Adipose tissue (tissue), 3 donors: Measurements from ENCODE around the gene TCP11L1. TPM values are rescaled to one million over a fixed set of nuclear protein-coding genes. Genes with fewer than 3 reads are reported as not detected.
"Not testable (repeated sequence)": the region's sequence is repeated elsewhere in the genome, so short reads cannot be mapped to it uniquely, and the experiment has no call there.

Source experiments
- H3K27ac ChIP-seq: one replicate; pipeline ENCODE4 v1.5.1; 2013; ENCODE audit warnings: low read depth, low read length
- WGBS, 3 donors: extraction: QIAGEN DNeasy Blood & Tissue Kit; methylation state at CpG; one replicate each; pipeline ENCODE4 v1.1.7; 2013; 5-methylcytosine and 5-hydroxymethylcytosine counted together
- polyA plus RNA-seq, 3 donors: library from polyadenylated mRNA; stranded (reverse); fragments of 200-250 nt; gene quantifications; one replicate each; pipeline ENCODE4 v1.2.3, GENCODE V29; 2013
- donor health status: healthy with polysubstance abuse.
- donor health status: Bipolar disorder and iron deficiency.
- donor health status: healthy.

TCP11L1 gene
- polyA plus RNA-seq, 3 donors, result 4.3 to 8.1 (median 5.3) TPM

- H3K27ac ChIP-seq, result no peak overlapping the region
- 77 to 86% (median 84%) methylated on average over 2 of the region's 2 CpGs for WGBS, 3 donors
These were observed 12.1 kb upstream of the TCP11L1 start for GRCh38 chr11:33027233-33027632.

- no peak overlapping the region for H3K27ac ChIP-seq
These were observed 11.4 kb upstream of the TCP11L1 start for GRCh38 chr11:33027846-33028536.

GRCh38 chr11:33028537-33028914, 10.8 kb upstream of the TCP11L1 start:
- WGBS, 3 donors, result 79 to 88% (median 88%) methylated on average over 2 of the region's 2 CpGs
- H3K27ac ChIP-seq, result no peak overlapping the region

More at GRCh38 chr11:33027846-33028536, 11.4 kb upstream of the TCP11L1 start:
- WGBS, 3 donors, result 50 to 75% (median 72%) methylated on average over 4 of the region's 4 CpGs

DNA sequence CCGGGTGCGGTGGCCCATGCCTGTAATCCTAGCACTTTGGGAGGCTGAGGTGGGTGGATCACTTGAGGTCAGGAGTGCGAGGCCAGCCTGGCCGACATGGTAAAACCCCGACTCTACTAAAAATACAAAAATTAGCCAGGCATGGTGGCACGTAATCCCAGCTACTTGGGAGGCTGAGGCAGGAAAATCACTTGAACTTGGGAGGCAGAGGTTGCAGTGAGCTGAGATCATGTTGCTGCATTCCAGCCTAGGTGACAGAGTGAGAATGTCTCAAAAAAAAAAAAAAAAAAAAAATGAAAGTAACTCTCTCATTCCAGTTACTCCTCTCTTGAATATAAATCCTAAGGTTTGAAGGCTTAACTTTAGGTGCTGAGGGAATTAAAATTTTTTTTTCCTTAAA, 10.2 kb upstream of the TCP11L1 start:
- WGBS, 3 donors, result 92 to 96% (median 95%) methylated on average over 5 to 6 of the region's 6 CpGs

GRCh38 chr11:33033493-33033892, 5.9 kb upstream of the TCP11L1 start:
- 62 to 65% (median 62%) methylated on average over 4 of the region's 4 CpGs for WGBS, 3 donors
- H3K27ac ChIP-seq, result no peak overlapping the region

More for the DNA sequence above, 10.2 kb upstream of the TCP11L1 start:
- not testable (repeated sequence) for H3K27ac ChIP-seq

DNA sequence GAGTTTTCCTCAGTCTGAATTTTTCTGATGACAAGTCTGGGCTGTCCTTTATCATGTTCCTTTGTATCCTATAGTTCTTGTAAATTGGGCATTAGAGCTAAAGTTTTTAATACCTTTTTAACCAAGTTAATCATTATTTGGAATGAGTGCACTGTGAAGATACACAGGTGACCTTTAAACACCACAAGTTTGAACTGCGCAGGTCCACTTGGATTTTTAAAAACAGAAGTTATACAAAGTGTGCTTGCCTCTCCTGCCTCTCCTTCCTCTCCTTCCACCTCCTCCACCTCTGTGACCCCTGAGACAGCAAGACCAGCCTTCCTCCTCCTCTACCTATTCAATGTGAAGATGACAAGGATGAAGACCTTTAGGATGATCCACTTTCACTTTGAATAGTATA, 4.4 kb upstream of the TCP11L1 start:
- H3K27ac ChIP-seq, result no peak overlapping the region
- 54 to 91% (median 88%) methylated on average over 1 of the region's 1 CpG for WGBS, 3 donors

DNA sequence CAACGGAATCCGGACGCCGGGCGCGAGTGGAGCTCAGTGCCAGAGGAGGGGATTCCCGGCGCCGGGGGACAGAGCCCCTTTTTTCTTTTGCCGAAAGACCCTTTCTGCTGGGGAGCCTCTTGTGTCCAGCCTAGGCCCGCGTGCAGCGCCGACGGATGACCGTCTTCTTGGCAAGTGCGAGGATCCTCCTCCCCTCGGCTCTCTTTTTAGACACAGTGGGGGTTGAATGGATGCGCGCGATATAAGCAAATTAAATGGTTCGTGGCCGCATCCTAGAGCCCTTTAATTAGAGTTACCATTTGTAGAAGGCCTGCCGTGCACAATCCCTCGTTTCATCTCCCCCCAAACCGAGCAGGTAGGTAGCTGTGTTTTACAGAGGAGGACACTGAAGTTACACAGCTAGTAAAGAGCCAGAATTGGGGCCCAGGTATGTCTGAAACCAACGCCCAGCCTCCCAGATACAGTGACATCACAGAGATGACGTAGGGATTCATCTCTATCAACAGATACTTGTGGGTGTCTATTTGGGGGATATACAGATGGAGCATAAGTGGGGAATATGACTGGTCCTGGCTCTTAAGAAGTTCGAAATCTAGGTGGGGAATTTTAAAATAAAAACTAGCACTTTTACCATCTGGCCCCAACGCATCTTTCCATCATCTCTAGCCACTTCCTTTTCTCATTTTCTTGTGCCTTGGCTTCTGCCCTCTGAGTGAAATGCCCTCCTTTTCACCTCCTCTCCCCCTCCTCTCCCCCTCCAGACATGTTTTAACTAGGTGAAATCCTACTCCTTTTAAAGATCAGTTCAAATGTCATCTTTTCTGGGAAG, 875 bp downstream of the TCP11L1 start:
- no peak overlapping the region for H3K27ac ChIP-seq
- WGBS, 3 donors, result 3 to 6% (median 4%) methylated on average over 30 of the region's 30 CpGs

- 60 to 65% (median 64%) methylated on average over 5 of the region's 5 CpGs for WGBS, 3 donors
These were observed 1.6 kb downstream of the TCP11L1 start for GRCh38 chr11:33040862-33041453.

DNA sequence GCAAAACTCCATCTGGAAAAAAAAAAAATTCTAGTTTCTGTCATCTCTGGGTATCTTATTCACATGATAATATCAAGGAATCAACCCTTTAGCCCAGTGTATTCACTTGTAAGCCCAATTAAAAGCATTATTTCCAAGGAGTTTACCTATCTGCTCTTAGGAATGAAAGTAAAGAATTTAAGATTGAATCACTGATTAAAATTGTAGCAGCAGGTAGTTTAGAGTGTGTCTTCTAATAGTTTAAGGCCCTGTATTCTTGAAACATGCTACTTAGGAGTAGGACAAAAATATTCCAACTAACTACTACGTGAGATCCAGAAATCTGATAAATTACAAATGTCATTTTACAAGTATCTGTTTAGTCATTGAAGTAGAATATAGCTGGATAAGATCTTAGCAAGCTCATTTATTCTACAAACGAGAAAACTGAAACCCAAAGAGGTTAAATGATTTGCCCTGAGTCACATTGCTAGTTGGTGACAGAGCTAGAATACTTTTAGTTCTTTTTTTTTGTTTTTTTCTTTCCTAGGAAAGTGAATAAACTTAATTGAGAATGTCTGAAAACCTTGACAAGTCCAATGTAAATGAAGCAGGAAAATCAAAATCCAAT, 4.0 kb downstream of the TCP11L1 start:
- H3K27ac ChIP-seq, result no peak overlapping the region
- WGBS, 3 donors, result 81 to 87% (median 81%) methylated on average over 2 of the region's 2 CpGs

More at GRCh38 chr11:33040862-33041453, 1.6 kb downstream of the TCP11L1 start:
- H3K27ac ChIP-seq, result no peak overlapping the region

GRCh38 chr11:33044285-33044756, 4.9 kb downstream of the TCP11L1 start:
- no peak overlapping the region for H3K27ac ChIP-seq
- WGBS, 3 donors, result 78 to 99% (median 94%) methylated on average over 4 of the region's 4 CpGs

DNA sequence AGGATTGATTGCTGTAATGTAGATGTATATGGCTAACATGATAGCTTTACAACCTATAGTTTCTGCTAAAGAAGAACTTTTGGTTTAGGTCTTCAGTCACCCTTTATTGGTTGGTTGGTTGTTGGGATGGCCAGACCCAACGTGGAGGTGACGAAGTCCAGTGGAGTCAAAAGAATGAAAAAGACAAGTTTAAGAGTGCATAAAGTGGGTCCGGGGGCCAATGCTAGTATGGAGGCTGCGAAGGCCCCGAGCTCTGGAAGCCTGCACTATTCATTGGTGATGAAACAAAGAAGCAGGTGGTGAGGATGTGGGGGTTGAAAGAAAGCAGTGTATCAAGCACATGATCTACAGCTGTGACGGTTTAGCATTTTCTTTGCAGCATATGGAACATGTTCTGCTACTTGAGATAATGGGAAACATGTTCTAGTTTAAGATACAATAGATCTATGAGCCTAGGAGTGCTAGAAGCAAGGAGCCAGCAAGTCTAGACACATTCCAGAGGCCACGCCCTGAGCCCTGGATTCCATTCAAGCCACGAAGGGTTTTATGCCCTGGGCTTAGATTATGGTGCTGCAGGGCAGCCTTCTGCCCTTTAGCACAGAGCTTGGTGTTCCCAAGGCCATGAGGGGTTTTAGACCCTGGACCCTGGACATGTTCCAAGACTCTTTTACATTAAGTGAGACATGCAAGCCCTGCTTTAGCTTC, 6.3 kb downstream of the TCP11L1 start:
- H3K27ac ChIP-seq, result no peak overlapping the region
- WGBS, 3 donors, result 87 to 89% (median 88%) methylated on average over 8 of the region's 8 CpGs

DNA sequence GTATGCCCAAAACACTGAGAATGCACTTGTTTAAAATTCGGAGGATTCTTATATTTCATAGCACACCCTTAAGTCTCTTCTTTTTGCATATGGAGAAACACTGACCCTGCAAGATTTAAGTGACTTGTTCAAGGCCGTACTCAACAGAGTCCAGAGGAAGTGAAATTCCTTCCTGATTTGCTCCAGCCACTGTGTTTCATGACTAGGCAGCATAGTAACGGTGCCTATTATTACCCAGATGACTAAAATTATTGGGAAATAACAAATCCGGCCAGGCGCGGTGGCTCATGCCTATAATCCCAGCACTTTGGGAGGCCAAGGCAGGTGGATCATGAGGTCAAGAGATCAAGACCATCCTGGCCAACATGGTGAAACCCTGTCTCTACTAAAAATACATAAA, 9.3 kb downstream of the TCP11L1 start:
- 42 to 86% (median 55%) methylated on average over 6 of the region's 6 CpGs for WGBS, 3 donors
- H3K27ac ChIP-seq, result not testable (repeated sequence)

GRCh38 chr11:33049565-33050408, 10.4 kb downstream of the TCP11L1 start:
- WGBS, 3 donors, result 86 to 96% (median 92%) methylated on average over 3 of the region's 3 CpGs
- not testable (repeated sequence) for H3K27ac ChIP-seq

DNA sequence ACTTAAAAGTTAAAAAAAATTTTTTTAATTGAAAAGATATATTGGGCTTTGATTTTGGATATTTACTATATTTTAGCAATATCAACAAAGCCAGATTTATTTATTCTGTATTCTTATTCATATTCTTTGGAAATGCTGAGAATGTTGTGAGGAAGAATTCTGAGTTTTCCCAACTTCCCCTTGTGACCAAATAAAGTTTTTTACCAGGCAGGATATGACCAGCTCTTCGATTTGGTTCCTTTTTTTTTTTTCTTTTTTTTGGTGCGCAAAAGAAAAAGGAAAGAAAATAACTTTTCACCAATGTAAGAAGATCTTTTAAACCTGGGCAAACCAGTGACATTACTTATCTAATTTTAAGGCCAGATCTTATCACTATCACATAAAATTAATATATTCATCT, 12.9 kb downstream of the TCP11L1 start:
- no peak overlapping the region for H3K27ac ChIP-seq
- WGBS, 3 donors, result 63 to 81% (median 65%) methylated on average over 1 to 2 of the region's 2 CpGs

DNA sequence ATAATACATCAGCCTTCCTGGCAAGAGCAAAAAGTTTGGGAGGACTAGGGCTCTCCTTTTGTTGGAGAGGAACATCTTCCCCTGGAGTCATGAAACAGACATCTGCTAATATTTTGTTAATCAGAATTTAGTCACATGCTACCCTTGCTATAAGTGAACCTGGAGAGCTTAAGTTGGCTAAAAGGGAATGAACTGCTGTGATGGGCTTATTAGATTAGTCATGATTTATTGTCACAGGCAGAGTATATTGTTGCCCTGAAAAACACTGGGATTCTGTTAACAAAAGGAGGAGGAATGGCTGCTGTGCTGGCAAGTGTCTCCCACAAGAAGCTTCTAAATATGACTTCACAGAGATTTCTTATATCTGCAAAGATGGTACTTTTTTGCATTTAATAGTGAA, 16.0 kb downstream of the TCP11L1 start:
- no peak overlapping the region for H3K27ac ChIP-seq

DNA sequence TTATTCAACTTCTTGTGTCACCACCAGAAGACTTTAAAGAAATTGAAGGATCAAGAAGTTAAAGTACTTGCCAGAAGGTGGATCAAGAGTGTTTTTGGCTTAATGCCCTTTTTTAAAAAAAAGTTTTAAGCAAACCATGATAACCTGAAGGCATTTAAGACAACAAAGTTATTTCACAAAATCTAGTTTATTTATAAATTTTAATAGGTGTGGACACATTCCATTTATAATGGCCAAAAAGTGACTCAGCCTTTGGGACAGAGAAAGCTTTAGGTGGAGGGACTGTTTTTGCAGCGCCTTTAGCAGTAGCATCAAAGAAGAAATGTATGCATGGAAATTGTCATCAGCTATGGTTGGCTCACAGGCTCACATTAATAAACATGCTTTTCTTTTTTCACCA, 17.9 kb downstream of the TCP11L1 start:
- no peak overlapping the region for H3K27ac ChIP-seq
- 85 to 97% (median 93%) methylated on average over 1 of the region's 1 CpG for WGBS, 3 donors

DNA sequence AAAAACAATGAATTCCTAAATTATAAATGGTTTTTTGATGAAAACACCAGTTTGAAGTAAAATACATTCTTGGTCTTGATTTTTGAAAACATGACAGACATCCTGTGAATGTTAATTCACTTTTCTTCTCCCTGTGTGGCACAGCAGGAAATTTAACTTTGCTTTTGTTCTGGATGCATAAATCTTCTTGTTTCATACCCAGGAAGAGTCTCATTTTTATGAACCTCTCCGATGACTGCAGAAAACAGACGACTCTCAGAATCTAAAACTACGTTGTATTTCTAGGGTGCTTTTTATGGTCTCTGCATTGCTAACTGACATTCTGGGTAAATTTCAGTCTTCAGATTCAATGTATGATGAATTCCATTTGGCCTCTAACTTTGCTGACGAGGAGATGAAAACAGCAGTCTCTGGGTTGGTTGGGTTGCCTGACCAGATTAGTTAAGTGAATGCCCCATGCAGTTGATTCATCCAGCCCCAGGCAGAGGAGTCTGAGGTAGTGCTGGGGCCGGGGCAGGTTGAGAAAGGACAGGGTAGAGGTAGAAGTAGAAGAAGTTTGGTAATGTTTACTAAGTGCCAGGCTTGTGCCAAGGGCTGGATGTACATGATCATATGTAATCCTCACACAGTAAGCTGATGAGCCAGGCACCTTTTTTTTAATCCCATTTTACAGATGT, 20.1 kb downstream of the TCP11L1 start:
- no peak overlapping the region for H3K27ac ChIP-seq
- 78 to 90% (median 88%) methylated on average over 5 of the region's 5 CpGs for WGBS, 3 donors
